ENCODE measurements around the gene NTSR2.

The NTSR2 gene

GRCh38 chr2:11658208-11659114 lies 11.5 kb downstream of the NTSR2 start:
- TF ChIP-seq Cebpa-rat (IDR thresholded peaks at IDR 0.05): no peak
- Histone ChIP-seq H3K4me3 (no peak overlapping the region), H3K4me2 (no peak overlapping the region), H3K9me3 (peaks cover 20% of the 10 kb centered on the region), H3K4me1 (peaks cover 6% of the 10 kb centered on the region), H3K27me3 (no peaks in the 10 kb centered on the region), H3K9ac (no peak overlapping the region), H3K36me3 (no peaks in the 10 kb centered on the region), H3K27ac (no peak overlapping the region), H4K20me1 (no peaks in the 10 kb centered on the region)

- H3K9ac ChIP-seq: no peak overlapping the region
- H3K9me3 ChIP-seq: peaks cover 12% of the 10 kb centered on the region
- no peak overlapping the region for H3K4me3 ChIP-seq
- no peaks in the 10 kb centered on the region for H4K20me1 ChIP-seq
- peaks cover 6% of the 10 kb centered on the region for H3K4me1 ChIP-seq
- H3K27ac ChIP-seq: no peak overlapping the region
- no peaks in the 10 kb centered on the region for H3K36me3 ChIP-seq
- no peak overlapping the region for H3K4me2 ChIP-seq
- no peaks in the 10 kb centered on the region for H3K27me3 ChIP-seq
- TF ChIP-seq Cebpa-rat (IDR thresholded peaks at IDR 0.05): no peak
These were observed 12.3 kb downstream of the NTSR2 start for GRCh38 chr2:11657646-11658045.

- H3K9ac ChIP-seq: no peak overlapping the region
- H3K4me3 ChIP-seq: no peak overlapping the region
- no peak for TF ChIP-seq Cebpa-rat (IDR thresholded peaks at IDR 0.05)
- H3K4me2 ChIP-seq: no peak overlapping the region
- H3K4me1 ChIP-seq: peaks cover 8% of the 10 kb centered on the region
- H3K27ac ChIP-seq: no peak overlapping the region
- H3K27me3 ChIP-seq: no peaks in the 10 kb centered on the region
- H4K20me1 ChIP-seq: no peaks in the 10 kb centered on the region
- H3K9me3 ChIP-seq: peaks cover 7% of the 10 kb centered on the region
- H3K36me3 ChIP-seq: no peaks in the 10 kb centered on the region
These were observed 12.8 kb downstream of the NTSR2 start for GRCh38 chr2:11657195-11657594.

GRCh38 chr2:11656671-11657101 lies 13.3 kb downstream of the NTSR2 start:
- H3K27me3 ChIP-seq: no peaks in the 10 kb centered on the region
- no peak overlapping the region for H3K9ac ChIP-seq
- peaks cover 2% of the 10 kb centered on the region for H3K9me3 ChIP-seq
- H3K4me1 ChIP-seq: peaks cover 9% of the 10 kb centered on the region
- H3K36me3 ChIP-seq: no peaks in the 10 kb centered on the region
- no peak overlapping the region for H3K4me2 ChIP-seq
- no peak for TF ChIP-seq Cebpa-rat (IDR thresholded peaks at IDR 0.05)
- H3K4me3 ChIP-seq: no peak overlapping the region
- H4K20me1 ChIP-seq: no peaks in the 10 kb centered on the region
- H3K27ac ChIP-seq: no peak overlapping the region

GRCh38 chr2:11656252-11656651 lies 13.7 kb downstream of the NTSR2 start:
- no peak overlapping the region for H3K27ac ChIP-seq
- H3K4me2 ChIP-seq: no peak overlapping the region
- no peak overlapping the region for H3K4me3 ChIP-seq
- H3K4me1 ChIP-seq: peaks cover 11% of the 10 kb centered on the region; the same call in 1 of the 2 replicates
- no peak; the same call in 1 of the 2 replicates for TF ChIP-seq Cebpa-rat (IDR thresholded peaks at IDR 0.05)
- no peaks in the 10 kb centered on the region for H3K27me3 ChIP-seq
- no peaks in the 10 kb centered on the region for H3K36me3 ChIP-seq
- no peaks in the 10 kb centered on the region for H4K20me1 ChIP-seq
- no peak overlapping the region for H3K9ac ChIP-seq
- no peaks in the 10 kb centered on the region for H3K9me3 ChIP-seq

GRCh38 chr2:11655495-11655894 lies 14.5 kb downstream of the NTSR2 start:
- TF ChIP-seq Cebpa-rat (IDR thresholded peaks at IDR 0.05): no peak
- Histone ChIP-seq H3K27me3 (no peaks in the 10 kb centered on the region), H3K9ac (no peak overlapping the region), H4K20me1 (no peaks in the 10 kb centered on the region), H3K4me1 (peaks cover 13% of the 10 kb centered on the region; the same call in 1 of the 2 replicates), H3K27ac (no peak overlapping the region), H3K4me2 (no peak overlapping the region), H3K9me3 (no peaks in the 10 kb centered on the region), H3K4me3 (no peak overlapping the region), H3K36me3 (no peaks in the 10 kb centered on the region)

- Histone ChIP-seq H3K27me3 (no peaks in the 10 kb centered on the region), H3K4me1 (peaks cover 13% of the 10 kb centered on the region; the same call in 1 of the 2 replicates), H3K4me2 (no peak overlapping the region), H3K9ac (no peak overlapping the region), H3K27ac (no peak overlapping the region), H3K4me3 (no peak overlapping the region), H4K20me1 (no peaks in the 10 kb centered on the region), H3K36me3 (no peaks in the 10 kb centered on the region), H3K9me3 (peaks cover 12% of the 10 kb centered on the region; the same call in 1 of the 2 replicates)
- TF ChIP-seq Cebpa-rat (IDR thresholded peaks at IDR 0.05): no peak
These were observed 17.4 kb downstream of the NTSR2 start for GRCh38 chr2:11652553-11652952.

- no peaks in the 10 kb centered on the region for H4K20me1 ChIP-seq
- no peaks in the 10 kb centered on the region for H3K36me3 ChIP-seq
- no peak overlapping the region for H3K9ac ChIP-seq
- no peaks in the 10 kb centered on the region for H3K27me3 ChIP-seq
- peaks cover 17% of the 10 kb centered on the region for H3K9me3 ChIP-seq
- H3K4me3 ChIP-seq: no peak overlapping the region
- TF ChIP-seq Cebpa-rat (IDR thresholded peaks at IDR 0.05): no peak
- H3K27ac ChIP-seq: no peak overlapping the region
- H3K4me2 ChIP-seq: peak overlapping the region; percentile 25; the same call in 1 of the 2 replicates
- H3K4me1 ChIP-seq: peaks cover 13% of the 10 kb centered on the region; the same call in 1 of the 2 replicates
These were observed 18.0 kb downstream of the NTSR2 start for GRCh38 chr2:11651856-11652548.

- peaks cover 13% of the 10 kb centered on the region; the same call in 1 of the 2 replicates for H3K4me1 ChIP-seq
- H4K20me1 ChIP-seq: no peaks in the 10 kb centered on the region
- H3K9ac ChIP-seq: no peak overlapping the region
- no peaks in the 10 kb centered on the region for H3K27me3 ChIP-seq
- H3K27ac ChIP-seq: no peak overlapping the region
- H3K4me2 ChIP-seq: no peak overlapping the region
- no peak for TF ChIP-seq Cebpa-rat (IDR thresholded peaks at IDR 0.05)
- H3K4me3 ChIP-seq: no peak overlapping the region
- H3K9me3 ChIP-seq: peaks cover 25% of the 10 kb centered on the region
- H3K36me3 ChIP-seq: no peaks in the 10 kb centered on the region
These were observed 20.9 kb downstream of the NTSR2 start for GRCh38 chr2:11649093-11649492.

All from BLaER1 (cell line).